ENCODE measurements around the gene TSPO.

The TSPO gene

GRCh38 chr22:43179911-43180195 lies 28.5 kb downstream of the TSPO start:
- DNase-seq: no peak

GRCh38 chr22:43180670-43181069 lies 29.3 kb downstream of the TSPO start:
- no peak for DNase-seq

- DNase-seq: no peak
These were observed 30.1 kb downstream of the TSPO start for GRCh38 chr22:43181321-43182076.

GRCh38 chr22:43182118-43182517 lies 30.8 kb downstream of the TSPO start:
- DNase-seq: no peak

- DNase-seq: no peak
These were observed 31.4 kb downstream of the TSPO start for GRCh38 chr22:43182726-43183125.

GRCh38 chr22:43183496-43184277 lies 32.3 kb downstream of the TSPO start:
- no peak for DNase-seq

- peak; percentile 13 to 40 (median 16) for DNase-seq
These were observed 34.5 kb downstream of the TSPO start for GRCh38 chr22:43185860-43186261.

GRCh38 chr22:43186272-43187170 lies 35.2 kb downstream of the TSPO start, which contains the start of gene TTLL12:
TTLL12 (minus strand) TSS chr22:43187134; CDS start chr22:43187069, 65 bp downstream.
- DNase-seq: peak; percentile 25 to 74 (median 59)

- peak; percentile 89 to 93 (median 90) for DNase-seq
These were observed 36.1 kb downstream of the TSPO start for GRCh38 chr22:43187171-43188099.

- DNase-seq: no peak
These were observed 37.6 kb downstream of the TSPO start for GRCh38 chr22:43188829-43189545.

- no peak for DNase-seq
These were observed 40.5 kb downstream of the TSPO start for GRCh38 chr22:43191831-43192230.

GRCh38 chr22:43197271-43197941 lies 46.0 kb downstream of the TSPO start:
- no peak for DNase-seq

GRCh38 chr22:43198126-43198525 lies 46.8 kb downstream of the TSPO start:
- no peak for DNase-seq

GRCh38 chr22:43198936-43199335 lies 47.6 kb downstream of the TSPO start:
- DNase-seq: no peak

GRCh38 chr22:43199541-43199940 lies 48.2 kb downstream of the TSPO start:
- no peak for DNase-seq

GRCh38 chr22:43200031-43200430 lies 48.7 kb downstream of the TSPO start:
- DNase-seq: no peak

GRCh38 chr22:43200555-43200954 lies 49.2 kb downstream of the TSPO start:
- no peak for DNase-seq

- no peak for DNase-seq
These were observed 50.3 kb downstream of the TSPO start for GRCh38 chr22:43201486-43202219.

- no peak for DNase-seq
These were observed 51.0 kb downstream of the TSPO start for GRCh38 chr22:43202326-43202725.

GRCh38 chr22:43202756-43203410 lies 51.5 kb downstream of the TSPO start:
- no peak for DNase-seq
